Mesendoderm (in vitro differentiated cells): ENCODE measurements around the gene PRRT2.
A peak's percentile ranks its signal among the peaks of the same experiment; 100 is the strongest.
"Not testable (repeated sequence)": the region's sequence is repeated elsewhere in the genome, so short reads cannot be mapped to it uniquely, and the experiment has no call there.

Experiments used
- DNase-seq: peaks from one replicate; pipeline ENCODE4 v3.0.0; 2013
- H2AK5ac ChIP-seq: 2 replicates; pipeline ENCODE4 v1.6.1; 2013; ENCODE audit warnings: low read length, inconsistent platforms
- H2BK120ac ChIP-seq: 2 replicates; pipeline ENCODE4 v1.6.1; 2013; ENCODE audit warnings: low read depth, mild to moderate bottlenecking, low read length, moderate library complexity, mixed read lengths
- H2BK15ac ChIP-seq: replicated peaks from 2 replicates; pipeline ENCODE4 v1.6.1; 2013; ENCODE audit warnings: low read depth, mild to moderate bottlenecking, moderate library complexity
- H2BK5ac ChIP-seq: 2 replicates; pipeline ENCODE4 v1.6.1; 2013; ENCODE audit warnings: low read length, inconsistent platforms
- H3K18ac ChIP-seq: 2 replicates; pipeline ENCODE4 v1.6.1; 2013; ENCODE audit warnings: mild to moderate bottlenecking, low read length, mixed read lengths
- H3K23ac ChIP-seq: one replicate; pipeline ENCODE4 v1.6.1; 2013; ENCODE audit warnings: low read length
- H3K27ac ChIP-seq: 2 replicates; pipeline ENCODE4 v1.5.1; 2013; ENCODE audit warnings: low read depth, mild to moderate bottlenecking, inconsistent platforms, low read length, moderate library complexity
- H3K27me3 ChIP-seq: 2 replicates; pipeline ENCODE4 v1.6.1; 2013; ENCODE audit warnings: low read length, control low read depth, mild to moderate bottlenecking, inconsistent platforms; ENCODE audit not compliant: insufficient read depth, poor library complexity
- H3K36me3 ChIP-seq: 2 replicates; pipeline ENCODE4 v1.6.1; 2013; ENCODE audit warnings: low read length, inconsistent platforms; ENCODE audit not compliant: control insufficient read depth, insufficient read depth
- H3K4ac ChIP-seq: one replicate; pipeline ENCODE4 v1.6.1; 2013; ENCODE audit warnings: low read depth, mild to moderate bottlenecking, low read length, moderate library complexity
- H3K4me1 ChIP-seq: 2 replicates; pipeline ENCODE4 v1.6.1; 2013; ENCODE audit warnings: low read depth, low read length, inconsistent platforms; ENCODE audit not compliant: control insufficient read depth
- H3K4me2 ChIP-seq: 2 replicates; pipeline ENCODE4 v1.6.1; 2013; ENCODE audit warnings: low read length
- H3K4me3 ChIP-seq: 2 replicates; pipeline ENCODE4 v1.5.1; 2013; ENCODE audit warnings: mild to moderate bottlenecking, low read length
- H3K56ac ChIP-seq: one replicate; pipeline ENCODE4 v1.6.1; 2013; ENCODE audit warnings: low read length
- H3K79me1 ChIP-seq: 2 replicates; pipeline ENCODE4 v1.6.1; 2013; ENCODE audit warnings: low read length, inconsistent platforms
- H3K79me2 ChIP-seq: 2 replicates; pipeline ENCODE4 v1.6.1; 2013; ENCODE audit warnings: mild to moderate bottlenecking, low read length; ENCODE audit not compliant: control insufficient read depth, insufficient read depth
- H3K9ac ChIP-seq: 2 replicates; pipeline ENCODE4 v1.6.1; 2013; ENCODE audit warnings: low read length, inconsistent platforms
- H4K5ac ChIP-seq: one replicate; pipeline ENCODE4 v1.6.1; 2013; ENCODE audit warnings: low read length
- H4K8ac ChIP-seq: one replicate; pipeline ENCODE4 v1.6.1; 2013; ENCODE audit warnings: low read depth, mild to moderate bottlenecking, control low read depth, low read length, moderate library complexity
- WGBS: extraction: QIAGEN DNeasy Blood & Tissue Kit; methylation state at CpG from one replicate; pipeline ENCODE4 v1.1.7; 2013; ENCODE audit warnings: low lambda C conversion rate, missing lambda C conversion rate; ENCODE audit not compliant: insufficient coverage; ENCODE audit errors: extremely low coverage; 5-methylcytosine and 5-hydroxymethylcytosine counted together

Gene PRRT2

GRCh38 chr16:29769507-29769906 lies 42.5 kb upstream of the PRRT2 start:
- no peak overlapping the region for H4K8ac ChIP-seq
- H3K27me3 ChIP-seq = no peaks in the 10 kb centered on the region
- H4K5ac ChIP-seq = no peak overlapping the region
- H3K4me3 ChIP-seq = no peak overlapping the region
- no peaks in the 10 kb centered on the region for H3K36me3 ChIP-seq
- H3K18ac ChIP-seq = no peak overlapping the region
- H3K4me1 ChIP-seq = no peaks in the 10 kb centered on the region
- no CpG with 5 or more reads among the region's 2 CpGs for WGBS
- no peaks in the 10 kb centered on the region for H3K79me1 ChIP-seq
- no peak overlapping the region for H3K27ac ChIP-seq
- H3K56ac ChIP-seq = no peak overlapping the region
- no peak overlapping the region for H3K9ac ChIP-seq
- H2AK5ac ChIP-seq = no peak overlapping the region
- no peak for DNase-seq
- H2BK120ac ChIP-seq = no peak overlapping the region
- no peak overlapping the region for H2BK15ac ChIP-seq
- no peak overlapping the region for H3K4ac ChIP-seq
- no peak overlapping the region for H3K4me2 ChIP-seq
- H3K79me2 ChIP-seq = no peaks in the 10 kb centered on the region
- no peak overlapping the region for H2BK5ac ChIP-seq
- H3K23ac ChIP-seq = no peak overlapping the region

DNA sequence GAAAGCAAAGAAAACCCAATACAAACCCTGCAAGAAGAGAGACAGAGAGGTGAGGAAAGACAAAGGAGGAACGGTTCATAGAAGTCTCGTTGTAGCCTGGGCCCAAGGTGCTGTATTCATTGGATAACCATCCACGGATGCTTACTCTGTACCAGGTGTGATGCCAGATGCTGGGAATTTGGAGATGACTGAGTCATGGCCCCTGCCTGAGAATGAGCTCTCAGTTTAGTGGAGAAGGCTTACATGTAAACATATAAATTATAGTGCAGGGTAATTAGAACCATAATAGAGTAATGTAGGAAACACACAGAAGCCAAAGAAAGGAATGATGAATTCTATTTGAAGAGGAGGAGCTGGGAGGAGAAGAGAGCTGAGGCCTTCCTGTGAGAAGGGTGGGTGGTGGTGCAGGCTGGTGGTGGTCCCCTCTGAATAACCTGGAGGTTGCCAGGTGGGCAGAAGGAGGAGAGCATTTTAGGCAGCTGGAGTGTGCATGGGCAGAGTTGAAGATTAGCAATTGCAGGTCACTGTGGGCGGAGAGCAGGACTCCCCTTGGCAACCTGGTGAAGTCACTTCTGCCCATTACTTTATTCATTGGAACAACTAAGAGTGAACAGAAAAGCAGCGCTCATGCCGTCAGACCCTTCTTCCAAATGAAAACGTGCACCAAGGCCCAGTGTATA lies 41.6 kb upstream of the PRRT2 start:
- H3K27me3 ChIP-seq = no peaks in the 10 kb centered on the region
- no peaks in the 10 kb centered on the region for H3K79me2 ChIP-seq
- H3K56ac ChIP-seq = no peak overlapping the region
- WGBS = no CpG with 5 or more reads among the region's 7 CpGs
- H2BK15ac ChIP-seq = no peak overlapping the region
- DNase-seq = no peak
- H4K5ac ChIP-seq = no peak overlapping the region
- H3K4me2 ChIP-seq = no peak overlapping the region
- H2BK120ac ChIP-seq = no peak overlapping the region
- H3K23ac ChIP-seq = no peak overlapping the region
- H3K4me3 ChIP-seq = no peak overlapping the region
- H3K18ac ChIP-seq = no peak overlapping the region
- H3K36me3 ChIP-seq = no peaks in the 10 kb centered on the region
- no peak overlapping the region for H3K9ac ChIP-seq
- no peaks in the 10 kb centered on the region for H3K4me1 ChIP-seq
- no peaks in the 10 kb centered on the region for H3K79me1 ChIP-seq
- no peak overlapping the region for H3K27ac ChIP-seq
- H3K4ac ChIP-seq = no peak overlapping the region
- H2BK5ac ChIP-seq = no peak overlapping the region
- H4K8ac ChIP-seq = no peak overlapping the region
- no peak overlapping the region for H2AK5ac ChIP-seq

DNA sequence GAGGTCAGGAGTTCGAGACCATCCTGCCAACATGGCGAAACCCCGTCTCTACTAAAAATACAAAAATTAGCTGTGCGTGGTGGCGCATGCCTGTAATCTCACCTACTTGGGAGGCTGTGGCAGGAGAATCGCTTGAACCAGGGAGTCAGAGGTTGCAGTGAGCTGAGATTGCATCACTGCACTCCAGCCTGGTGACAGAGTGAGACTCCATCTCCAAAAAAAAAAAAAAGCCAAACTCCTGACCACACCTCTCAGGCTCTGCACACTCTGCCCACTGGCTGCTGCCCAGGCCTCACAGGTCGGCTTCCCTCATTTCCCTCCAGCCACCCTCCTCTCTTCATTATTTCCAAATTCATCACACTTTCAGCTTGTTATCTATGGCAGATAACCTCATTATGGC lies 39.7 kb upstream of the PRRT2 start:
- not testable (repeated sequence) for H2BK15ac ChIP-seq, H3K9ac ChIP-seq, H3K27me3 ChIP-seq, H3K27ac ChIP-seq, H3K36me3 ChIP-seq, H2BK120ac ChIP-seq, H3K4me2 ChIP-seq, DNase-seq, H2BK5ac ChIP-seq, H2AK5ac ChIP-seq, H3K56ac ChIP-seq, H4K8ac ChIP-seq, H3K18ac ChIP-seq, H3K4me3 ChIP-seq, H3K4ac ChIP-seq, H3K4me1 ChIP-seq, H3K79me1 ChIP-seq, H4K5ac ChIP-seq, H3K23ac ChIP-seq, H3K79me2 ChIP-seq
- no CpG with 5 or more reads among the region's 7 CpGs for WGBS

GRCh38 chr16:29774730-29775129 lies 37.3 kb upstream of the PRRT2 start:
- Histone ChIP-seq H2AK5ac (no peak overlapping the region), H3K4ac (no peak overlapping the region), H2BK120ac (no peak overlapping the region), H4K5ac (no peak overlapping the region), H3K18ac (no peak overlapping the region), H3K4me1 (no peaks in the 10 kb centered on the region), H3K9ac (no peak overlapping the region), H3K27me3 (no peaks in the 10 kb centered on the region), H2BK5ac (no peak overlapping the region), H3K36me3 (no peaks in the 10 kb centered on the region), H3K4me2 (no peak overlapping the region), H3K79me1 (no peaks in the 10 kb centered on the region), H3K23ac (no peak overlapping the region), H3K27ac (no peak overlapping the region), H2BK15ac (no peak overlapping the region), H3K56ac (no peak overlapping the region), H3K4me3 (no peak overlapping the region), H4K8ac (no peak overlapping the region), H3K79me2 (no peaks in the 10 kb centered on the region)
- DNase-seq = no peak
- WGBS = no CpG with 5 or more reads among the region's 5 CpGs

DNA sequence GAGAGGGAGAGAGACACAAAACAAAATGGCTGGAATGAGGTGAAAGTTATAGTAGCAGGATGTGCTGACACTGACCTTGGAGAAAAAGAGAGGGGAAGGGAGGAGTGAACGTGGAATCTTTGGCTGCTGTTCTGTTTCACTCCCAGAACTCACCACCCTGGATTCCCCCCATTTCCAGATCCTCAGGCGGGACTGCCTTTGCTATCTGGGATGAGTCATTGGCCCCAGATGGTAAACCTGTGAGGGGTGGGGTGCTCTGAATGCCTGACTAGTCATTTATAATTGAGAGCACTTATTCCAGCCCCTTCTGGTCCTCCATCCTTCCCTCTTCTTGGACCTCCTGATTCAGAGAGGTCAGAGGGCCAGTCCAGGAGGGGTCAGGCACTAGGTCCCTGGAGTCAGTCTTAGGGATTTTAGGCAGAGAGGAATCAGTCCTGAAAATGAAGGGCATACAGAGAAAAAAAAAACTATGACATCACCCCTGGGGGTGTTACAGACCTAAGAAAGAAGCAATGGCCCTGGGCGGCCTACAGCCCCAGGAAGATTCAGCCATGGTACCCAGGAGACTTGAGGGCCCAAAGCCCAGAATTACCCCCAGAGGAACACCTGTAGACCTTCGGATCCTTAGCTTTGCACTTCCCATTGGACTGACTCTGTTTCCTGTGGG lies 36.1 kb upstream of the PRRT2 start:
- Histone ChIP-seq H3K4me1 (no peaks in the 10 kb centered on the region), H3K23ac (no peak overlapping the region), H2BK120ac (no peak overlapping the region), H3K79me1 (no peaks in the 10 kb centered on the region), H3K4me3 (no peak overlapping the region), H3K36me3 (no peaks in the 10 kb centered on the region), H2AK5ac (no peak overlapping the region), H3K4me2 (no peak overlapping the region), H2BK15ac (no peak overlapping the region), H3K79me2 (no peaks in the 10 kb centered on the region), H3K27me3 (no peaks in the 10 kb centered on the region), H3K18ac (no peak overlapping the region), H3K9ac (no peak overlapping the region), H3K27ac (no peak overlapping the region), H4K8ac (no peak overlapping the region), H3K56ac (no peak overlapping the region), H4K5ac (no peak overlapping the region), H2BK5ac (no peak overlapping the region), H3K4ac (no peak overlapping the region)
- WGBS = no CpG with 5 or more reads among the region's 4 CpGs
- DNase-seq = peak; percentile 35
